ENCODE measurements around the gene CENPX. TPM values are rescaled to one million over a fixed set of nuclear protein-coding genes. Genes with fewer than 3 reads are reported as not detected.

CENPX gene
- total and polyA plus RNA-seq, 2 of the 13 experiments (the other 11 are each of a cell fraction or from before 2014, with no cell fraction given), result 92.7 to 170 TPM

- H3K9me3 ChIP-seq (ENCODE audit: low read length), result no peaks in the 10 kb centered on the region
- no peak overlapping the region for H2AFZ ChIP-seq (ENCODE audit: low read length)
- ATAC-seq (no peak), DNase-seq (ENCODE audit: low spot score) (no peak), FAIRE-seq (no peak)
- peaks cover 43% of the 10 kb centered on the region for H3K4me1 ChIP-seq (ENCODE audit: insufficient read depth, low read length)
- H3K4me2 ChIP-seq (ENCODE audit: low read depth, low read length), result no peak overlapping the region
- ChIA-PET CTCF (ENCODE audit: low intra/inter-chr PET ratio, low total read pairs) (no interaction called here), POLR2A (interaction anchor here (0.9 kb wide), 1 partner anchor 81 kb away, joined by 3 read pairs; no protein-coding TSS in a partner anchor)
- TF ChIP-seq RAD21 (CRISPR knock-in tag; IDR thresholded peaks at IDR 0.05) (no peak), BRCA1 (CRISPR knock-in tag; IDR thresholded peaks at IDR 0.05) (no peak), RBFOX2 (IDR thresholded peaks at IDR 0.05; ENCODE audit: low read depth, low read length) (peak; percentile 35; the same call in 1 of the 2 replicates), TBX3 (IDR thresholded peaks at IDR 0.05; ENCODE audit: borderline replicate concordance) (0 out of 2 replicates have a peak, but pooled peaks have one; percentile 22), PLSCR1 (CRISPR knock-in tag; IDR thresholded peaks at IDR 0.05; ENCODE audit: borderline replicate concordance) (no peak), ZNF768 (CRISPR knock-in tag; IDR thresholded peaks at IDR 0.05) (0 out of 2 replicates have a peak, but pooled peaks have one; percentile 4), ZNF629 (CRISPR knock-in tag; conservative IDR thresholded peaks at IDR 0.05) (peak; percentile 74), SMAD3 (CRISPR knock-in tag; IDR thresholded peaks at IDR 0.05) (no peak), PLRG1 (conservative IDR thresholded peaks at IDR 0.05) (no peak), ZNF414 (CRISPR knock-in tag; IDR thresholded peaks at IDR 0.05) (no peak), SAP130 (CRISPR knock-in tag; IDR thresholded peaks at IDR 0.05; ENCODE audit: low read depth) (no peak), E2F2 (CRISPR knock-in tag; IDR thresholded peaks at IDR 0.05; ENCODE audit: borderline replicate concordance) (no peak), AGO2 (optimal IDR thresholded peaks at IDR 0.05; ENCODE audit: low read depth, low read length) (peak; percentile 9), HDAC2 (CRISPR knock-in tag; IDR thresholded peaks at IDR 0.05) (no peak)
- H3K79me2 ChIP-seq (ENCODE audit: insufficient read depth, low read length), result peaks cover 34% of the 10 kb centered on the region
- in situ Hi-C loops (cut with HindIII; ENCODE audit: extremely low pct_ligation_motif_present, low pct_unique_long_range_greater_than_20kb) (no loop called here), intact Hi-C loops (cut with micrococcal nuclease; ENCODE audit: unreplicated experiment) (no loop called here)
- no peak overlapping the region for H3K4me3 ChIP-seq (replicated peaks in 1 of 3; ENCODE audit: insufficient read depth in 1 of 3, low read depth in 2 of 3, low read length in 3 of 3)
- BruUV-seq (replicated peaks), result no TSS peak
- H3K27me3 ChIP-seq (ENCODE audit: control insufficient read depth in 1 of 2, insufficient read depth in 2 of 2, low read length in 2 of 2), result no peaks in the 10 kb centered on the region; a peak in 1 of 5 replicates
- 97% methylated on average over 24 of the region's 25 CpGs for WGBS (ENCODE audit: low lambda C conversion rate)
- H3K27ac ChIP-seq (ENCODE audit: extremely low read length, insufficient read depth, low read length), result no peak overlapping the region
- H3K9ac ChIP-seq (ENCODE audit: insufficient read depth, low read depth, low read length), result no peak overlapping the region
- H4K20me1 ChIP-seq (ENCODE audit: insufficient read depth, low read length), result no peaks in the 10 kb centered on the region; the same call in 1 of the 2 replicates
- peaks cover 9% of the 10 kb centered on the region in 2 experiments; a peak in 4 of 5 replicates for H3K36me3 ChIP-seq (replicated peaks in 1 of 2; ENCODE audit: control insufficient read depth in 1 of 2, insufficient read depth in 2 of 2, low read length in 2 of 2)
Observed at GRCh38 chr17:82025401-82026107, 2.9 kb upstream of the CENPX start.

Measured in HepG2 (cell line).